GM21786 (cell line): ENCODE results near the gene ARL14EP.

ENCODE experiments used
- ATAC-seq: cut with Tn5 transposase; IDR thresholded peaks from one replicate; pipeline ENCODE4 v1.9.1; 2021; ENCODE audit not compliant: unreplicated experiment

ARL14EP gene

GRCh38 chr11:30368394-30368793 lies 45.5 kb downstream of the ARL14EP start:
- no peak for ATAC-seq

- ATAC-seq: no peak
These were observed 47.3 kb downstream of the ARL14EP start for GRCh38 chr11:30370164-30370563.

GRCh38 chr11:30377347-30377746 lies 54.4 kb downstream of the ARL14EP start:
- ATAC-seq: no peak

- ATAC-seq: no peak
These were observed 57.9 kb downstream of the ARL14EP start for GRCh38 chr11:30380846-30381245.

- ATAC-seq: no peak
These were observed 59.0 kb downstream of the ARL14EP start for GRCh38 chr11:30381879-30382278.
